Measurements from ENCODE around the gene WSB1.

Gene WSB1

GRCh38 chr17:27299384-27300049, 5.6 kb downstream of the WSB1 start:
- H3K36me3 ChIP-seq (ENCODE audit: control insufficient read depth, insufficient read depth, low read length): no peaks in the 10 kb centered on the region
- H3K4me3 ChIP-seq (ENCODE audit: low read length): no peak overlapping the region
- H3K9ac ChIP-seq (ENCODE audit: low read length): no peak overlapping the region
- peaks cover 23% of the 10 kb centered on the region for H3K4me1 ChIP-seq (ENCODE audit: control insufficient read depth, insufficient read depth, low read length)
- no peaks in the 10 kb centered on the region for H3K9me3 ChIP-seq (ENCODE audit: control insufficient read depth, low read length)
- no peaks in the 10 kb centered on the region for H3K27me3 ChIP-seq (ENCODE audit: control insufficient read depth, insufficient read depth, low read length)

- H3K36me3 ChIP-seq (ENCODE audit: control insufficient read depth, insufficient read depth, low read length): no peaks in the 10 kb centered on the region
- no peaks in the 10 kb centered on the region for H3K27me3 ChIP-seq (ENCODE audit: control insufficient read depth, insufficient read depth, low read length)
- H3K4me1 ChIP-seq (ENCODE audit: control insufficient read depth, insufficient read depth, low read length): peaks cover 21% of the 10 kb centered on the region
- H3K4me3 ChIP-seq (ENCODE audit: low read length): no peak overlapping the region
- no peak overlapping the region for H3K9ac ChIP-seq (ENCODE audit: low read length)
- no peaks in the 10 kb centered on the region for H3K9me3 ChIP-seq (ENCODE audit: control insufficient read depth, low read length)
These were observed 9.8 kb downstream of the WSB1 start for GRCh38 chr17:27303734-27304133.

- Histone ChIP-seq H3K36me3 (ENCODE audit: control insufficient read depth, insufficient read depth, low read length) (no peaks in the 10 kb centered on the region), H3K4me3 (ENCODE audit: low read length) (no peak overlapping the region), H3K4me1 (ENCODE audit: control insufficient read depth, insufficient read depth, low read length) (peaks cover 11% of the 10 kb centered on the region), H3K9me3 (ENCODE audit: control insufficient read depth, low read length) (no peaks in the 10 kb centered on the region), H3K27me3 (ENCODE audit: control insufficient read depth, insufficient read depth, low read length) (no peaks in the 10 kb centered on the region), H3K9ac (ENCODE audit: low read length) (no peak overlapping the region)
These were observed 12.4 kb downstream of the WSB1 start for GRCh38 chr17:27306276-27306835.

DNA sequence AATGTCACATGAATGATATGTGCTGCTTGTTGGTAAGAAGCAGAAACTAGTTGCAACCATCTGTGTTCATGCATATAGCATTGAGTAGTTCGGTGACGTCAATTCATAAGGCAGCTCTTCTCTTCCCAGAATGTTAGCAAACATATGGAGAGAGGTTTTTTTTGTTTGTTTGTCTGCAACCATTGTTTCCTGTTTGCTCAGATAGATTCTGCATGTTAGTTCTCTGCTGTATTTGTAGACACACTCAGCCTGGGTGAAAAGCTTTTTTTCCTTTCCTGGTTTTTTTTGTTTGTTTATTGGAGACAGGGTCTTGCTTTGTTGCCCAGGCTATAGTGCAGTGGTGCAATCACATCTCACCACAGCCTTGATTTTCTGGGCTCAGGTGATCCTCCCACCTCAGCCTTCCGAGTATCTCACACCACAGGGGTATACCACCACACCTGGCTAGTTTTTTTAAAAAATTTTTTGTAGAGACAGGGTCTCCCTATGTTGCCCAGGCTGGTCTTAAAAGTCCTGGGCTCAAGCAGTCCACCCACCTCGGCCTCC, 16.7 kb downstream of the WSB1 start:
- H3K4me1 ChIP-seq (ENCODE audit: control insufficient read depth, insufficient read depth, low read length): no peaks in the 10 kb centered on the region
- peaks cover 4% of the 10 kb centered on the region for H3K36me3 ChIP-seq (ENCODE audit: control insufficient read depth, insufficient read depth, low read length)
- H3K9ac ChIP-seq (ENCODE audit: low read length): no peak overlapping the region
- H3K4me3 ChIP-seq (ENCODE audit: low read length): no peak overlapping the region
- no peaks in the 10 kb centered on the region for H3K9me3 ChIP-seq (ENCODE audit: control insufficient read depth, low read length)
- H3K27me3 ChIP-seq (ENCODE audit: control insufficient read depth, insufficient read depth, low read length): no peaks in the 10 kb centered on the region

- no peaks in the 10 kb centered on the region for H3K27me3 ChIP-seq (ENCODE audit: control insufficient read depth, insufficient read depth, low read length)
- H3K4me3 ChIP-seq (ENCODE audit: low read length): no peak overlapping the region
- no peaks in the 10 kb centered on the region for H3K9me3 ChIP-seq (ENCODE audit: control insufficient read depth, low read length)
- peaks cover 9% of the 10 kb centered on the region for H3K36me3 ChIP-seq (ENCODE audit: control insufficient read depth, insufficient read depth, low read length)
- no peak overlapping the region for H3K9ac ChIP-seq (ENCODE audit: low read length)
- no peaks in the 10 kb centered on the region for H3K4me1 ChIP-seq (ENCODE audit: control insufficient read depth, insufficient read depth, low read length)
These were observed 19.4 kb downstream of the WSB1 start for GRCh38 chr17:27313301-27313700.

- Histone ChIP-seq H3K27me3 (ENCODE audit: control insufficient read depth, insufficient read depth, low read length) (no peaks in the 10 kb centered on the region), H3K36me3 (ENCODE audit: control insufficient read depth, insufficient read depth, low read length) (peaks cover 9% of the 10 kb centered on the region), H3K9ac (ENCODE audit: low read length) (no peak overlapping the region), H3K4me3 (ENCODE audit: low read length) (no peak overlapping the region), H3K9me3 (ENCODE audit: control insufficient read depth, low read length) (no peaks in the 10 kb centered on the region), H3K4me1 (ENCODE audit: control insufficient read depth, insufficient read depth, low read length) (peaks cover 8% of the 10 kb centered on the region)
These were observed 21.4 kb downstream of the WSB1 start for GRCh38 chr17:27315322-27315721.

DNA sequence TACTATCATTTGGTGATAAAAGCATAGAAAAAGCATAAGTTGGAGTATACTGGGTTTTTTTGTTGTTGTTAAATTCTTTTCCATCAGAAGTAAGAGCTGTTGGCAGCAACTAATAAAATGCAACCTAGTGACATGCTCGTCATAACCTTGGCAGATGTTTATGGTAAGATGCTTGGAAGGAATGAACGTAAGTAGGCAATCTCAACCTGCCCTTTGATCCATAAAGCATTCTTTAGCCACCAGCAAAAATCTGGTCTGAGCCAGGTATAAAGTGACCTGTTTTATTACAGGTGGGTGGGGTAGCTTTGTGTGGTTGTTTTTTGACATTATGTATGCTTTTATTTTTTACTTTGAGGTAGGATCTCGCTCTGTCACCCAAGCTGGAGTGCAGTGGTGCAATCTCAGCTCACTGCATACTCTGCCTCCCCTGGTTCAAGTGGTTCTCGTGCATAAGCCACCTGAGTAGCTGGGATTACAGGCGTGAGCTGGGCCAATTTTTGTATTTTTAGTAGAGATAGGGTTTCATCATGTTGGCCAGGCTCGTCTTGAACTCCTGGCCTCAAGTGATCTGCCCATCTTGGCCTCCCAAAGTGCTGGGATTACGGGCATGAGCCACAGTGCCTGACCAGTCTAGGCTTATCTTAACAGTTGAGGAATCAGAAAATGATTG, 22.0 kb downstream of the WSB1 start:
- Histone ChIP-seq H3K27me3 (ENCODE audit: control insufficient read depth, insufficient read depth, low read length) (no peaks in the 10 kb centered on the region), H3K36me3 (ENCODE audit: control insufficient read depth, insufficient read depth, low read length) (peaks cover 9% of the 10 kb centered on the region), H3K9ac (ENCODE audit: low read length) (no peak overlapping the region), H3K9me3 (ENCODE audit: control insufficient read depth, low read length) (no peaks in the 10 kb centered on the region), H3K4me3 (ENCODE audit: low read length) (no peak overlapping the region), H3K4me1 (ENCODE audit: control insufficient read depth, insufficient read depth, low read length) (peaks cover 12% of the 10 kb centered on the region)

GRCh38 chr17:27318228-27318627, 24.3 kb downstream of the WSB1 start:
- H3K4me1 ChIP-seq (ENCODE audit: control insufficient read depth, insufficient read depth, low read length): peaks cover 27% of the 10 kb centered on the region

GRCh38 chr17:27318633-27319032, 24.7 kb downstream of the WSB1 start:
- no peaks in the 10 kb centered on the region for H3K27me3 ChIP-seq (ENCODE audit: control insufficient read depth, insufficient read depth, low read length)
- H3K9me3 ChIP-seq (ENCODE audit: control insufficient read depth, low read length): no peaks in the 10 kb centered on the region
- no peak overlapping the region for H3K4me3 ChIP-seq (ENCODE audit: low read length)
- H3K9ac ChIP-seq (ENCODE audit: low read length): no peak overlapping the region
- H3K4me1 ChIP-seq (ENCODE audit: control insufficient read depth, insufficient read depth, low read length): peaks cover 31% of the 10 kb centered on the region
- peaks cover 9% of the 10 kb centered on the region for H3K36me3 ChIP-seq (ENCODE audit: control insufficient read depth, insufficient read depth, low read length)

More at GRCh38 chr17:27318228-27318627, 24.3 kb downstream of the WSB1 start:
- Histone ChIP-seq H3K9me3 (ENCODE audit: control insufficient read depth, low read length) (no peaks in the 10 kb centered on the region), H3K36me3 (ENCODE audit: control insufficient read depth, insufficient read depth, low read length) (peaks cover 9% of the 10 kb centered on the region), H3K9ac (ENCODE audit: low read length) (no peak overlapping the region), H3K4me3 (ENCODE audit: low read length) (no peak overlapping the region), H3K27me3 (ENCODE audit: control insufficient read depth, insufficient read depth, low read length) (no peaks in the 10 kb centered on the region)

DNA sequence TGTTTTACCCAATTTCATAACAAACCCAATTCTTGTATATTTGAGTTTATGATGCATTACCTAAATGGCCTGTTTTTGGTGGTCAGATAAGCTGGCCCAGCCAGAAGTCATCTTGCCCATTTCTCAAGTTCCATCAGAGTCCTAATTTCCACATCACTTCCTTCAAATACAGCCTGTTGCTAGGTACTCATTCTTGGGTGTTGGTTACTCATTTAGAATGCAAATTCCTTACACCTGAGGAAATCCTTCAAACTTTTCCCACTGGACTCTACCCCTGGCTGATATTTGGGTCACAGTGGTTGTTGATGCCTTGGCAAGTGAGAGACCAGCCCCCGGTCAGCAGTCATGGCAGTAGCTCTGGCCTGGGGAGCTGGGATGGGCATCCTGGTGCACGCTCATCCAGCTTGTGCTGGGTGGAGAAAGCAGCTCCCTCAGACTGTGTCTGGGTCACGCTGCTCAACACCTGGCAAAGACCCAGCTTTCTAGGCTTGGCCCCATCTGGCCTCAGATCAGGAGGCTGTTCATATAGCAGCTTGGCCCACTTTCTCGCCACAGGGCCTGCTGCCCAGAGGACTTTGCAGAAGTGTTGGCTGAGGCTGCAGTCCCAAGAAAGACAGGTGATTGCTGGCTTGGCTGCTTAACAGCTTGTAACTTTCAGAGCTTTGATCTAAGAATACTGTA, 25.8 kb downstream of the WSB1 start:
- H3K9me3 ChIP-seq (ENCODE audit: control insufficient read depth, low read length): no peaks in the 10 kb centered on the region
- H3K9ac ChIP-seq (ENCODE audit: low read length): no peak overlapping the region
- H3K4me3 ChIP-seq (ENCODE audit: low read length): no peak overlapping the region
- no peaks in the 10 kb centered on the region for H3K27me3 ChIP-seq (ENCODE audit: control insufficient read depth, insufficient read depth, low read length)
- peaks cover 9% of the 10 kb centered on the region for H3K36me3 ChIP-seq (ENCODE audit: control insufficient read depth, insufficient read depth, low read length)
- peaks cover 41% of the 10 kb centered on the region for H3K4me1 ChIP-seq (ENCODE audit: control insufficient read depth, insufficient read depth, low read length)

GRCh38 chr17:27320222-27320560, 26.3 kb downstream of the WSB1 start:
- H3K4me1 ChIP-seq (ENCODE audit: control insufficient read depth, insufficient read depth, low read length): peaks cover 44% of the 10 kb centered on the region
- H3K9me3 ChIP-seq (ENCODE audit: control insufficient read depth, low read length): no peaks in the 10 kb centered on the region
- H3K27me3 ChIP-seq (ENCODE audit: control insufficient read depth, insufficient read depth, low read length): no peaks in the 10 kb centered on the region
- H3K9ac ChIP-seq (ENCODE audit: low read length): no peak overlapping the region
- H3K4me3 ChIP-seq (ENCODE audit: low read length): no peak overlapping the region
- peaks cover 9% of the 10 kb centered on the region for H3K36me3 ChIP-seq (ENCODE audit: control insufficient read depth, insufficient read depth, low read length)

- H3K4me3 ChIP-seq (ENCODE audit: low read length): no peak overlapping the region
- peaks cover 54% of the 10 kb centered on the region for H3K4me1 ChIP-seq (ENCODE audit: control insufficient read depth, insufficient read depth, low read length)
- no peak overlapping the region for H3K9ac ChIP-seq (ENCODE audit: low read length)
- H3K9me3 ChIP-seq (ENCODE audit: control insufficient read depth, low read length): no peaks in the 10 kb centered on the region
- no peaks in the 10 kb centered on the region for H3K36me3 ChIP-seq (ENCODE audit: control insufficient read depth, insufficient read depth, low read length)
- H3K27me3 ChIP-seq (ENCODE audit: control insufficient read depth, insufficient read depth, low read length): no peaks in the 10 kb centered on the region
These were observed 27.5 kb downstream of the WSB1 start for GRCh38 chr17:27321372-27321771.
